ENCODE measurements around the gene LRGUK. TPM values are rescaled to one million over a fixed set of nuclear protein-coding genes. Genes with fewer than 3 reads are reported as not detected.
A peak's percentile ranks its signal among the peaks of the same experiment; 100 is the strongest.
"Not testable (repeated sequence)": the region's sequence is repeated elsewhere in the genome, so short reads cannot be mapped to it uniquely, and the experiment has no call there.

Gene LRGUK, protein sequence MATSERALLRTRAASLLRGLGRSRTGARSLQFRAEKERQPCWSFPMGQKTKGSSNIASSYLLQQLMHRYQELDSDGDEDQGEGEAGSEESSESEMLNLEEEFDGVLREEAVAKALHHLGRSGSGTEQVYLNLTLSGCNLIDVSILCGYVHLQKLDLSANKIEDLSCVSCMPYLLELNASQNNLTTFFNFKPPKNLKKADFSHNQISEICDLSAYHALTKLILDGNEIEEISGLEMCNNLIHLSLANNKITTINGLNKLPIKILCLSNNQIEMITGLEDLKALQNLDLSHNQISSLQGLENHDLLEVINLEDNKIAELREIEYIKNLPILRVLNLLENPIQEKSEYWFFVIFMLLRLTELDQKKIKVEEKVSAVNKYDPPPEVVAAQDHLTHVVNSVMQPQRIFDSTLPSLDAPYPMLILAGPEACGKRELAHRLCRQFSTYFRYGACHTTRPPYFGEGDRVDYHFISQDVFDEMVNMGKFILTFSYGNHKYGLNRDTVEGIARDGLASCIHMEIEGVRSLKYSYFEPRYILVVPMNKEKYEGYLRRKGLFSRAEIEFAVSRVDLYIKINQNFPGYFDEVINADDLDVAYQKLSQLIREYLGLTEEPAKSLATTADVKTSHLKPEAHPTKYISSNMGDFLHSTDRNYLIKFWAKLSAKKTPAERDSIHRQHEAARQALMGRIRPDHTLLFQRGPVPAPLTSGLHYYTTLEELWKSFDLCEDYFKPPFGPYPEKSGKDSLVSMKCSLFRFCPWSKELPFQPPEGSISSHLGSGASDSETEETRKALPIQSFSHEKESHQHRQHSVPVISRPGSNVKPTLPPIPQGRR
- 0.21 TPM for total RNA-seq (2013)
- polyA plus RNA-seq (under 1 TPM in 1 of 3 donors, not detected in 2; 0.41 TPM), polyA minus RNA-seq (0.14 and 0.32 TPM in 2 replicates), total RNA-seq (0.69 to 5.6 (median 2.6) reads per million in 11 experiments)

DNA sequence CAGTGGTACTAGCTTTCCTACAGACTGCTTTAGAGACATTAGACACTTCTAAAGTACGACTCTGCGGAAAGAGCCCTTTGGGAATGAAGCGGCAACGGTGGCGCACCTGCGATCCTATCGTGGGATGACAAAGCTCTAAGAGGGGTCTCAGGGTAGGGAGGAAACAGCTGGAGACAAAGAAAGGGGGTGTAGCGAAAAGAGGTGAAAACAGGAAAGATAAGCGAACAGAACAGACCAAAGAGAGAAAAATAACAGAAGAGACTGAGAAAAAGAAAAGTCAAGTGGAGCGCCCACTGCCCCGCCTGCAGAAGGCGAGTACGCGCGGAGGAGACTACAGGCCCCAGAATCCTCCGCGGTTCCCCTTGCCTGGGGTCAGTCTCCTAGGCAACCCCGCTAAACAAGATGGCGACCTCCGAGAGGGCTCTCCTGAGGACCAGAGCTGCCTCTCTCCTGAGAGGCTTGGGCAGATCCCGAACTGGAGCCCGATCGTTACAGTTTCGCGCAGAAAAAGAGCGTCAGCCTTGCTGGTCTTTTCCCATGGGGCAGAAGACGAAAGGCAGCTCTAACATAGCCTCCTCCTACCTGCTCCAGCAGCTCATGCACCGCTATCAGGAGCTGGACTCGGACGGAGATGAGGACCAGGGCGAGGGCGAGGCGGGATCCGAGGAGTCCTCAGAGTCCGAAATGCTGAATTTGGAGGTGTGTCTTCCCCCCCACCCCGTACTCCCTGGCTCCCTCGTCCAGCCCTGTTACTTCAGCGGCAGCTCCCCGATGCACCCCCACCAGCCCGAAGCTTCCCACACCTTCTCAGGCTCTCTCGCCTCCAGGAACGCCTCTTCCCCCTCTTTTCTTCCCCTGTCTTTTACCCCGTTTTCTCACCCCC is at the start of gene LRGUK:
TSS of gene LRGUK (plus strand) at position 375 of the 883 bp plus-strand sequence. CDS start at position 403, 28 bp downstream.
- peak within 1 kb of the TSS; percentile 83 to 96 for H3K4me3 Mint-ChIP-seq
- Histone ChIP-seq H3K27me3 (ENCODE audit: control insufficient read depth in 2 of 2, insufficient read depth in 2 of 2, low read length in 2 of 2) (peaks cover 0 to 2% of the 10 kb centered on the region in 2 donors), H3K4me1 (ENCODE audit: control insufficient read depth in 1 of 2, insufficient read depth in 2 of 2, low read length in 2 of 2) (peaks cover 28 to 32% of the 10 kb centered on the region in 2 donors), H3K4me3 (replicated peaks in 1 of 3; ENCODE audit: low read depth in 2 of 3, low read length in 3 of 3) (peak within 1 kb of the TSS; percentile 48 to 86 (median 65)), H3K9ac (ENCODE audit: insufficient read depth, low read length, poor library complexity, severe bottlenecking) (no peak within 1 kb of the TSS), H3K27ac (ENCODE audit: low read depth in 1 of 2, low read length in 2 of 2) (no peak within 1 kb of the TSS), H2AFZ (ENCODE audit: insufficient read depth, low read depth, low read length, poor library complexity, severe bottlenecking) (peak within 1 kb of the TSS; percentile 93), H3K36me3 (replicated peaks in 1 of 2; ENCODE audit: control insufficient read depth in 1 of 2, insufficient read depth in 2 of 2, low read length in 2 of 2) (no peaks in the 10 kb centered on the region), H3K79me2 (ENCODE audit: insufficient read depth, low read length) (no peaks in the 10 kb centered on the region), H3K4me2 (replicated peaks; ENCODE audit: extremely low read depth, low read length, poor library complexity, severe bottlenecking) (peak within 1 kb of the TSS; percentile 90), H4K20me1 (ENCODE audit: insufficient read depth, low read length) (no peaks in the 10 kb centered on the region), H3K9me3 (replicated peaks in 1 of 2; ENCODE audit: control insufficient read depth in 1 of 2, insufficient read depth in 1 of 2, low read length in 2 of 2) (no peaks in the 10 kb centered on the region)
- peak within 1 kb of the TSS in 3 of 7 donors; percentile 41 to 73 (median 64) for H3K27ac Mint-ChIP-seq
- 2% methylated on average over 43 of the region's 43 CpGs for whole genome bisulfite sequencing (ENCODE audit: insufficient coverage)
- TF ChIP-seq, protein P1, sequence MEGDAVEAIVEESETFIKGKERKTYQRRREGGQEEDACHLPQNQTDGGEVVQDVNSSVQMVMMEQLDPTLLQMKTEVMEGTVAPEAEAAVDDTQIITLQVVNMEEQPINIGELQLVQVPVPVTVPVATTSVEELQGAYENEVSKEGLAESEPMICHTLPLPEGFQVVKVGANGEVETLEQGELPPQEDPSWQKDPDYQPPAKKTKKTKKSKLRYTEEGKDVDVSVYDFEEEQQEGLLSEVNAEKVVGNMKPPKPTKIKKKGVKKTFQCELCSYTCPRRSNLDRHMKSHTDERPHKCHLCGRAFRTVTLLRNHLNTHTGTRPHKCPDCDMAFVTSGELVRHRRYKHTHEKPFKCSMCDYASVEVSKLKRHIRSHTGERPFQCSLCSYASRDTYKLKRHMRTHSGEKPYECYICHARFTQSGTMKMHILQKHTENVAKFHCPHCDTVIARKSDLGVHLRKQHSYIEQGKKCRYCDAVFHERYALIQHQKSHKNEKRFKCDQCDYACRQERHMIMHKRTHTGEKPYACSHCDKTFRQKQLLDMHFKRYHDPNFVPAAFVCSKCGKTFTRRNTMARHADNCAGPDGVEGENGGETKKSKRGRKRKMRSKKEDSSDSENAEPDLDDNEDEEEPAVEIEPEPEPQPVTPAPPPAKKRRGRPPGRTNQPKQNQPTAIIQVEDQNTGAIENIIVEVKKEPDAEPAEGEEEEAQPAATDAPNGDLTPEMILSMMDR (IDR thresholded peaks at IDR 0.05), result no peak
- no peaks in the 10 kb centered on the region for H3K36me3 Mint-ChIP-seq
- H3K4me1 Mint-ChIP-seq, result peaks cover 28% of the 10 kb centered on the region
- peak; percentile 66 to 79 (median 73) for DNase-seq
- H3K27me3 Mint-ChIP-seq (ENCODE audit: low read depth in 3 of 3), result peaks cover 2 to 6% (median 5%) of the 10 kb centered on the region in 3 donors
- intact Hi-C loops (cut with micrococcal nuclease), result loop anchor here in 1 of 2 donors (5.0 kb wide), 1 partner anchor 1045 kb away; the partner anchor contains the start of gene CHCHD3
- peaks cover 0 to 5% (median 0%) of the 10 kb centered on the region in 7 donors for H3K9me3 Mint-ChIP-seq

DNA sequence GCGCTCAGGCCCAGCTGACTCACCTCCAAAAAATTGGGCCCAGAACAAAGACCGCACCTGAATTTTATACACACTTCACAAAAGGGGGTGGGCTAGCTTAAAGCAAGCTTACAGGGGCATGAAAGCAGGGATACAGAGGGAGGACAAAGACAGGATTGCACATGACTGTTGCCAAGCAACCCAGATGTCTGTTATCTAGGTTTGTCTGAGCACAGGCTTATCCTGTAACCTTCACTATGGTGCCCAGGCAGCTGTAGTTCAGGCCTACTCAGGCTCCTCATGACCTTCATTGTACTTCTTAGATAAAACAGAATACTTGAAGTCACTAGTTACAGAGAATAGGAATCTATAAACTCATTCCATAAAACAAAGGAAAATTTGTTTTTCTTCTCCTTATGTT is 49.6 kb upstream of the LRGUK start:
- H2AFZ ChIP-seq (ENCODE audit: insufficient read depth, low read depth, low read length, poor library complexity, severe bottlenecking); H3K9me3 ChIP-seq (replicated peaks in 1 of 2; ENCODE audit: control insufficient read depth in 1 of 2, insufficient read depth in 1 of 2, low read length in 2 of 2); DNase-seq; H3K4me3 Mint-ChIP-seq; H3K36me3 ChIP-seq (replicated peaks in 1 of 2; ENCODE audit: control insufficient read depth in 1 of 2, insufficient read depth in 2 of 2, low read length in 2 of 2); H3K27ac ChIP-seq (ENCODE audit: low read depth in 1 of 2, low read length in 2 of 2); intact Hi-C loops (cut with micrococcal nuclease); H3K4me3 ChIP-seq (replicated peaks in 1 of 3; ENCODE audit: low read depth in 2 of 3, low read length in 3 of 3); H3K4me1 Mint-ChIP-seq; H3K4me1 ChIP-seq (ENCODE audit: control insufficient read depth in 1 of 2, insufficient read depth in 2 of 2, low read length in 2 of 2); H3K9ac ChIP-seq (ENCODE audit: insufficient read depth, low read length, poor library complexity, severe bottlenecking); H3K27me3 Mint-ChIP-seq (ENCODE audit: low read depth in 3 of 3); H3K79me2 ChIP-seq (ENCODE audit: insufficient read depth, low read length); H3K27me3 ChIP-seq (ENCODE audit: control insufficient read depth in 2 of 2, insufficient read depth in 2 of 2, low read length in 2 of 2); H4K20me1 ChIP-seq (ENCODE audit: insufficient read depth, low read length); H3K4me2 ChIP-seq (replicated peaks; ENCODE audit: extremely low read depth, low read length, poor library complexity, severe bottlenecking): not testable (repeated sequence)
- Mint-ChIP-seq H3K36me3 (peaks cover 9 to 17% of the 10 kb centered on the region in 2 donors), H3K27ac (peak overlapping the region in 1 of 7 donors; percentile 22), H3K9me3 (peaks cover 5 to 11% (median 8%) of the 10 kb centered on the region in 7 donors)
- WGBS (ENCODE audit: insufficient coverage), result no CpG with 5 or more reads among the region's 2 CpGs

Data from CD14-positive monocyte (primary cell).